ENCODE measurements around the gene USP22.
A peak's percentile ranks its signal among the peaks of the same experiment; 100 is the strongest.

USP22 gene

GRCh38 chr17:20992987-20993862 lies 49.6 kb downstream of the USP22 start:
- Histone ChIP-seq H3K27ac (no peak overlapping the region), H2AFZ (ENCODE audit: low read depth) (no peak overlapping the region), H3K4me2 (no peak overlapping the region), H3K79me2 (ENCODE audit: insufficient read depth, low read depth) (no peaks in the 10 kb centered on the region), H3K4me1 (ENCODE audit: low read depth, poor library complexity, severe bottlenecking) (no peaks in the 10 kb centered on the region), H3K9ac (no peak overlapping the region), H3K27me3 (ENCODE audit: insufficient read depth, low read depth) (no peaks in the 10 kb centered on the region), H4K20me1 (ENCODE audit: insufficient read depth) (no peaks in the 10 kb centered on the region), H3K36me3 (ENCODE audit: insufficient read depth) (no peaks in the 10 kb centered on the region), H3K4me3 (IDR thresholded peaks at IDR 0.05; ENCODE audit: insufficient read depth, low read depth, low read length) (no peak overlapping the region)
- TF ChIP-seq, protein P1, sequence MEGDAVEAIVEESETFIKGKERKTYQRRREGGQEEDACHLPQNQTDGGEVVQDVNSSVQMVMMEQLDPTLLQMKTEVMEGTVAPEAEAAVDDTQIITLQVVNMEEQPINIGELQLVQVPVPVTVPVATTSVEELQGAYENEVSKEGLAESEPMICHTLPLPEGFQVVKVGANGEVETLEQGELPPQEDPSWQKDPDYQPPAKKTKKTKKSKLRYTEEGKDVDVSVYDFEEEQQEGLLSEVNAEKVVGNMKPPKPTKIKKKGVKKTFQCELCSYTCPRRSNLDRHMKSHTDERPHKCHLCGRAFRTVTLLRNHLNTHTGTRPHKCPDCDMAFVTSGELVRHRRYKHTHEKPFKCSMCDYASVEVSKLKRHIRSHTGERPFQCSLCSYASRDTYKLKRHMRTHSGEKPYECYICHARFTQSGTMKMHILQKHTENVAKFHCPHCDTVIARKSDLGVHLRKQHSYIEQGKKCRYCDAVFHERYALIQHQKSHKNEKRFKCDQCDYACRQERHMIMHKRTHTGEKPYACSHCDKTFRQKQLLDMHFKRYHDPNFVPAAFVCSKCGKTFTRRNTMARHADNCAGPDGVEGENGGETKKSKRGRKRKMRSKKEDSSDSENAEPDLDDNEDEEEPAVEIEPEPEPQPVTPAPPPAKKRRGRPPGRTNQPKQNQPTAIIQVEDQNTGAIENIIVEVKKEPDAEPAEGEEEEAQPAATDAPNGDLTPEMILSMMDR (conservative IDR thresholded peaks at IDR 0.05; ENCODE audit: low read depth, low read length): peak; percentile 79

DNA sequence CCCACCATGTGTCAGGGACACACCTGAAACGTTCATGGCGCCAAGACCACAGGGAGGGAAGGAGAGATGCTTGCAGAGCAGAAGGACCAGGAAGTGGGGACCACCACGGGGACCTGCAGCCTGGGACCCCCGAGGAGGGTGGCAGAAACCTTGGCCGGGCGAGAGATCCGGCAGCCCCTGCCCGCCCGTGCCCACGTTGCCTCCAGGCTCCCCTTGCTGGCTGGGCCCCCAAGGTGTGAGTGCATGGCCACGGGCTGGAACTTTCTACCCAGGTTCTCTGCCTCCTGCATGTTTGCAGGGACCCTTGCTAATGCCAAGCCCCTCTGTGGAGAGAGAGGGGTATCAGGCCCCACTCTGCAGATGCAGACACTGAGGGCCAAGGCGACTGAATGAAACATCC lies 50.4 kb downstream of the USP22 start:
- Histone ChIP-seq H4K20me1 (ENCODE audit: insufficient read depth) (no peaks in the 10 kb centered on the region), H3K36me3 (ENCODE audit: insufficient read depth) (no peaks in the 10 kb centered on the region), H3K79me2 (ENCODE audit: insufficient read depth, low read depth) (no peaks in the 10 kb centered on the region), H3K4me1 (ENCODE audit: low read depth, poor library complexity, severe bottlenecking) (no peaks in the 10 kb centered on the region), H3K27ac (no peak overlapping the region), H3K4me2 (no peak overlapping the region), H3K9ac (no peak overlapping the region), H3K4me3 (IDR thresholded peaks at IDR 0.05; ENCODE audit: insufficient read depth, low read depth, low read length) (no peak overlapping the region), H2AFZ (ENCODE audit: low read depth) (no peak overlapping the region), H3K27me3 (ENCODE audit: insufficient read depth, low read depth) (no peaks in the 10 kb centered on the region)
- TF ChIP-seq, protein P1 (conservative IDR thresholded peaks at IDR 0.05; ENCODE audit: low read depth, low read length): no peak

DNA sequence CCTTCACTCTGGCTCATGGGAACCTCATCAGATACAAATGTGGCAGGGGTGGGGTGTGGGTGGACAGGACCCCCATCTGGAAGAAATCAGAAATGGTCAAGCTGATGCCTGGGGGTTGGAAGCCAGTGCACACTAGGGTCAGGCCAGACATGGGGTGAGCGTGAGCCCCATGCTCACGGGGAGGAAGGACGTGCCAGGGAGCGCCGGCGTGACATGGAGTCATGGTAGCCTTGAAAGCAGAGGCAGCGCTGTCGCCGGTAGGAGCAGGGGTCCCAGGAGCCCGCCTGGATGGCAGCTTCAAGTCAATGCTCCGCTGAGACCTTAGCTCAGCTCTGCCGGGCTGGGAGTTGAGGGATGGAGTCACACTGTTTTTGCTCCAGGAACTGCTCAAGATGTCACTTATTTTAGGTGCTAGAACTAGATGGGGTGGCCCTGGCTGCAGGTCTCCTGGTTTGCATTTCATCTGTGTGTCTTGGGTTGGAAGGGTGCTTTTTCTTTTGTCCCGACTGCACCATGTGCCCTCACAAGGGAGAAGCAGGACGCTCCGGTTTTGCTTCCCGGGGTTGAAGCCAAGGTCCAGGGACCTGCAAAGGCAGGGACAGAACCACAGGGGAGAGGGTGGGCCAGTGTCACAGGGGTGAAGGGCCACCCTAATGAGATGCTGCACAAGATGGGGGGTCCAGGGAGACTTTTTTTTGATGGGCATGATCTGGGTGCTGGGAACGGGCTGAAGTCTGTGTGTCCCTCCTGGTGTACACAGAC lies 51.4 kb downstream of the USP22 start:
- no peaks in the 10 kb centered on the region for H4K20me1 ChIP-seq (ENCODE audit: insufficient read depth)
- no peaks in the 10 kb centered on the region for H3K79me2 ChIP-seq (ENCODE audit: insufficient read depth, low read depth)
- TF ChIP-seq, protein P1 (conservative IDR thresholded peaks at IDR 0.05; ENCODE audit: low read depth, low read length): no peak
- H3K4me3 ChIP-seq (IDR thresholded peaks at IDR 0.05; ENCODE audit: insufficient read depth, low read depth, low read length): no peak overlapping the region
- no peaks in the 10 kb centered on the region for H3K4me1 ChIP-seq (ENCODE audit: low read depth, poor library complexity, severe bottlenecking)
- no peak overlapping the region for H2AFZ ChIP-seq (ENCODE audit: low read depth)
- H3K9ac ChIP-seq: no peak overlapping the region
- no peaks in the 10 kb centered on the region for H3K36me3 ChIP-seq (ENCODE audit: insufficient read depth)
- no peak overlapping the region for H3K27ac ChIP-seq
- no peaks in the 10 kb centered on the region for H3K27me3 ChIP-seq (ENCODE audit: insufficient read depth, low read depth)
- H3K4me2 ChIP-seq: no peak overlapping the region

GRCh38 chr17:20989991-20990855 lies 52.6 kb downstream of the USP22 start:
- H3K4me1 ChIP-seq (ENCODE audit: low read depth, poor library complexity, severe bottlenecking): no peaks in the 10 kb centered on the region
- H3K79me2 ChIP-seq (ENCODE audit: insufficient read depth, low read depth): no peaks in the 10 kb centered on the region
- H4K20me1 ChIP-seq (ENCODE audit: insufficient read depth): no peaks in the 10 kb centered on the region
- H3K9ac ChIP-seq: no peak overlapping the region
- TF ChIP-seq, protein P1 (conservative IDR thresholded peaks at IDR 0.05; ENCODE audit: low read depth, low read length): no peak
- no peaks in the 10 kb centered on the region for H3K27me3 ChIP-seq (ENCODE audit: insufficient read depth, low read depth)
- no peak overlapping the region for H2AFZ ChIP-seq (ENCODE audit: low read depth)
- H3K4me3 ChIP-seq (IDR thresholded peaks at IDR 0.05; ENCODE audit: insufficient read depth, low read depth, low read length): no peak overlapping the region
- H3K4me2 ChIP-seq: no peak overlapping the region
- H3K36me3 ChIP-seq (ENCODE audit: insufficient read depth): no peaks in the 10 kb centered on the region
- no peak overlapping the region for H3K27ac ChIP-seq

All from KMS-11 (cell line).